Activated CD4-positive, alpha-beta T cell treated with anti-CD3 and anti-CD28 coated beads for 36 hours (primary cell): ENCODE data around the gene RBCK1. TPM values are rescaled to one million over a fixed set of nuclear protein-coding genes. Genes with fewer than 3 reads are reported as not detected.

Source experiments
- ATAC-seq: fragments of 200-7000 bp; cut with Tn5 transposase; one replicate; pipeline ENCODE4 v1.10.0; 2021; ENCODE audit warnings: mild to moderate bottlenecking, moderate library complexity
- CTCF ChIA-PET: fragments of 350-600 bp; sonication (Branson Sonifier 250); formaldehyde crosslinking; loops from one replicate; lab custom pipeline; 2021; ENCODE audit warnings: antibody characterized with exemption; lab: Charles Lee
- POLR2A ChIA-PET: fragments of 350-600 bp; sonication (Branson Sonifier 250); formaldehyde crosslinking; loops from one replicate; lab custom pipeline; 2021; ENCODE audit warnings: antibody characterized with exemption, inconsistent platforms; lab: Charles Lee
- DNase-seq: peaks from one replicate; pipeline ENCODE4 v3.0.0-alpha.2; 2020
- H3K27ac Mint-ChIP-seq: one replicate; pipeline ENCODE4 v1.8.0; 2021; ENCODE audit warnings: mixed read lengths
- H3K27me3 Mint-ChIP-seq: one replicate; pipeline ENCODE4 v1.8.0; 2021; ENCODE audit warnings: mixed read lengths
- H3K36me3 Mint-ChIP-seq: one replicate; pipeline ENCODE4 v1.8.0; 2021; ENCODE audit warnings: low read depth, mixed read lengths
- H3K4me1 Mint-ChIP-seq: one replicate; pipeline ENCODE4 v1.8.0; 2021; ENCODE audit warnings: mixed read lengths
- H3K4me3 Mint-ChIP-seq: one replicate; pipeline ENCODE4 v1.8.0; 2021; ENCODE audit warnings: mild to moderate bottlenecking, moderate library complexity, mixed read lengths
- H3K9me3 Mint-ChIP-seq: one replicate; pipeline ENCODE4 v1.8.0; 2021; ENCODE audit warnings: low read depth, mixed read lengths
- intact Hi-C, 2 experiments: fragments of 100-400 bp; cut with DNase I in 1 of 2; cut with micrococcal nuclease in 1 of 2; formaldehyde crosslinking; loops; one replicate each; pipeline versions ENCODE4 v1.14.2 to v1.15.1; 2022 to 2024; cut with DNase I, micrococcal nuclease
- total RNA-seq, 2 experiments: library from RNA; stranded (reverse); gene quantifications; one replicate each; pipeline ENCODE4 v1.2.3, GENCODE V29; 2021

The RBCK1 gene
- total RNA-seq, 2 experiments from 2014 or later: 130 to 149 TPM

DNA sequence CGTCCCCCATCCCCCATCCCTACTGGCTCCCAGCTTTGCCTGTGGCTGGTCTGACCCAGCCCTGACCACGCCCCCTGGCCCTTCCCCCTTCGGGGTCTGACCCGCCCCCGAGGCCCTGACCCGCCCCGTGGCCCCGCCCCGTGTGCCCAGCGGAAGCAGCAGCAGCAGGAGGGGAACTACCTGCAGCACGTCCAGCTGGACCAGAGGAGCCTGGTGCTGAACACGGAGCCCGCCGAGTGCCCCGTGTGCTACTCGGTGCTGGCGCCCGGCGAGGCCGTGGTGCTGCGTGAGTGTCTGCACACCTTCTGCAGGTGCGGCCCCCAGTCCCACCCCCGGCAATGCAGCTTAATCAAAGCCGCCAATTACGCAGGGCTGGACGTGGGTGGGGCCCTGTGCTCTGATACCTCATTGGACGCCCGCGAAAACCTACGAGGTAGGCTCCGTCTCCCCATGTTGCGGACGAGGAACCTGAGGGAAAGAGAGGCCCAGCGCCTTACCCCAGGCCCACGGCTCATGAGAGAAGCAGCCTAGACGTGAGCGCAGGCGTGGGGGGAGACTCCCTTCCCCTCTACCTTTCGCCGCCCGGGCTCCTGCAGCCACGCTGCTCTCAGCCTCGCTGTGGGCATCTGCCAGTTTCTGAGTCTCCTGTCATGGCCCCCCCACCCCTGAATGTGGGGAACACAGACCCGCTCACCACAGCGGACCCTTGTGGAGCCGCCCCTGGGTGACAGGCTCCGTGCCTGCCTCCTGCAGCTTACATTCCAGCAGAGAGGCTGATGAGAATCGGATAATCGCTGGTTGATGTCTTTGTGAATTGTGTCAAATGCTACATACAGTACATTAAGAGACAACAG, 12.8 kb downstream of the RBCK1 start:
- peaks cover 57% of the 10 kb centered on the region for H3K36me3 Mint-ChIP-seq
- intact Hi-C loops: no loop called here

DNA sequence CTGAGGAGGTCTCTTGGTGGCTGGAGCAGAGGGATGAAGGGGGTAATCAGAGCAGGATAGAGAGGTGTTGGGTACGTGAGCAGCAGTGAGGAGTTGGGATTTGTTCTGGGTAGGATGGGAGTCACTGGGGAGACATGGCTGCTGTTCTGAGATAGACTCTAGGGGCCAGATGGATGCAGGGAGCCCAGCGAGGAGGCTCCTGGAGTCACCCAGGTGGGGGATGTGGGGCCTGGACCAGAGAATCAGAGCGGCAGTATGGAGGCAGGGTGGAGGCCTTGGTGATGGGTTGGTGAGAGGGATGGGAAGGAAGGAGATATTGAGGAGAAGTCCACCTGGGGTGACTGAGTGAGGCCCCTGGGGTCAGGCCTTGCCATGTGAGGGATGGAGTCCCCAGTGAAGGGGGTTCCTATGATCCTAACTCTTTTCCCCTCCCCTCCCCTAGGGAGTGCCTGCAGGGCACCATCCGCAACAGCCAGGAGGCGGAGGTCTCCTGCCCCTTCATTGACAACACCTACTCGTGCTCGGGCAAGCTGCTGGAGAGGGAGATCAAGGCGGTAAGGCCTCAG, 13.7 kb downstream of the RBCK1 start:
- POLR2A ChIA-PET: no interaction called here
- H3K9me3 Mint-ChIP-seq: no peaks in the 10 kb centered on the region
- CTCF ChIA-PET: interaction anchor here (1.2 to 1.5 kb wide), 3 partner anchors 10 to 50 kb away, joined by 3 to 4 read pairs (median 3); no protein-coding TSS in a partner anchor
- H3K4me3 Mint-ChIP-seq: no peak overlapping the region
- H3K27ac Mint-ChIP-seq: peak overlapping the region; percentile 26
- no peaks in the 10 kb centered on the region for H3K27me3 Mint-ChIP-seq
- peaks cover 10% of the 10 kb centered on the region for H3K4me1 Mint-ChIP-seq
- intact Hi-C loops: no loop called here
- H3K36me3 Mint-ChIP-seq: peaks cover 60% of the 10 kb centered on the region
- ATAC-seq: no peak
- DNase-seq: peak; percentile 3

More for the DNA sequence above, 12.8 kb downstream of the RBCK1 start:
- peak; percentile 11 for ATAC-seq
- H3K4me3 Mint-ChIP-seq: no peak overlapping the region
- no peaks in the 10 kb centered on the region for H3K9me3 Mint-ChIP-seq
- ChIA-PET CTCF (no interaction called here), POLR2A (no interaction called here)
- no peaks in the 10 kb centered on the region for H3K27me3 Mint-ChIP-seq
- DNase-seq: peak; percentile 54
- H3K4me1 Mint-ChIP-seq: peaks cover 10% of the 10 kb centered on the region
- H3K27ac Mint-ChIP-seq: no peak overlapping the region

DNA sequence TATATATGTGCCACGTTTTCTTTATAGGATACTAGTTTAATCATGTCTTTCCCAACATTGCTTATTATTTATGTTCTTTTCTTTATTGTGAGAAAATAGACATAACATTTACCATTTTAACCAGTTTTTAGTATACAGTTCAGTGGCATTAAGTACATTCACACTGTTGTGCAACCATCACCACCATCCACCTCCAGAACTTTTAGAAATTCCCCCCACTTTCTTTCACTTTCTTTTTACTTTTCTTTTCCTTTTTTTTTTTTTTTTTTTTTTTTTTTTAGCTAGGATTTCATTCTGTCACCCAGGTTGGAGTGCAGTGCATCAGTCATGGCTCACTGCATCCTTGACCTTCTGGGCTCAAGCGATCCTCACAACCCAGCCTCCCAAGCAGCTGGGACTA, 18.5 kb downstream of the RBCK1 start:
- no peaks in the 10 kb centered on the region for H3K27me3 Mint-ChIP-seq
- H3K36me3 Mint-ChIP-seq: peaks cover 60% of the 10 kb centered on the region
- H3K9me3 Mint-ChIP-seq: no peaks in the 10 kb centered on the region
- POLR2A ChIA-PET: no interaction called here
- DNase-seq (no peak), ATAC-seq (no peak)
- CTCF ChIA-PET: interaction anchor here (0.6 to 1.3 kb wide), 3 partner anchors 12 to 717 kb away, joined by 3 read pairs; no protein-coding TSS in a partner anchor
- intact Hi-C loops: no loop called here
- peaks cover 24% of the 10 kb centered on the region for H3K4me1 Mint-ChIP-seq
- H3K27ac Mint-ChIP-seq: peak overlapping the region; percentile 24
- H3K4me3 Mint-ChIP-seq: no peak overlapping the region

GRCh38 chr20:427401-427800, 19.3 kb downstream of the RBCK1 start:
- no peaks in the 10 kb centered on the region for H3K27me3 Mint-ChIP-seq
- ChIA-PET CTCF (interaction anchor here (0.6 to 1.3 kb wide), 2 partner anchors 13 to 20 kb away, joined by 3 read pairs; no protein-coding TSS in a partner anchor), POLR2A (interaction anchor here (0.6 kb wide), 1 partner anchor 17 kb away, joined by 4 read pairs; no protein-coding TSS in a partner anchor)
- peaks cover 55% of the 10 kb centered on the region for H3K36me3 Mint-ChIP-seq
- H3K4me3 Mint-ChIP-seq: no peak overlapping the region
- ATAC-seq (no peak), DNase-seq (no peak)
- H3K27ac Mint-ChIP-seq: no peak overlapping the region
- H3K4me1 Mint-ChIP-seq: peaks cover 31% of the 10 kb centered on the region
- intact Hi-C loops: no loop called here
- H3K9me3 Mint-ChIP-seq: no peaks in the 10 kb centered on the region

DNA sequence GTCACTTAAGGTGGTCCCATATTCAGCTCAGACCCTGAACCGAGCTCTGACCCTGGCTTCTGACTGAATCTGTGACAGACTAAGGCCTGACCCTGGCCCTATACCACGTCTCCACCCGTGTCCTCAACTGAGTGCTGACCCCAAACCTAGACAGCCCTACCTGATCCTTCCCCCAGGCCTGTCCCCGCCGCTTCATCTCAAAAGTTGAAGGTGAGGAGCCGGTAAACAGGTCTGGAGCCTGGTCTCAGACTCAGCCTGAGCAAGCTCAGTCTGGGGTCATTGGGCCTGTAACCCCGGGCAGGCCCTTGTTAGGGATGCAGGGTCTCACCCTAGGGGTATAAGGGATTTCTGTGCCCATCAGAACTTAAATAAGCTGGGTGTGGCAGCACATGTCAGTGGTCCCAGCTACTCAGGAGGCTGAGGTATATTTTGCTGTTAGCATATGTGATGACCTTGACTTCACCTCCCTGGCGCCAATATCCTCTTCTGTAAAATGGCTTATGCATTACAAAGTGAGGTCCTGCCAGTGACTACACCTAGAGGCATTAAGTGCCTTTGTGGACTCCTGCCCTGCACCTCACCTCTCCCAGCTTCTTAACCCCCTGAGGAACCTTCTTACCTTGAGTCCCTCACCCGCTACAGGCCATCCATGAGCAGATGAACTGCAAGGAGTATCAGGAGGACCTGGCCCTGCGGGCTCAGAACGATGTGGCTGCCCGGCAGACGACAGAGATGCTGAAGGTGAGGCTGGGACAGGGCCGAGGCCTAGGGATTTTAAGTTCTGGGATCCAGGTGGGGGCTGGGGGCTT, 20.0 kb downstream of the RBCK1 start:
- DNase-seq (no peak), ATAC-seq (no peak)
- Mint-ChIP-seq H3K27me3 (no peaks in the 10 kb centered on the region), H3K9me3 (no peaks in the 10 kb centered on the region), H3K27ac (no peak overlapping the region), H3K4me1 (peaks cover 38% of the 10 kb centered on the region), H3K36me3 (peaks cover 56% of the 10 kb centered on the region), H3K4me3 (no peak overlapping the region)
- intact Hi-C loops: no loop called here
- POLR2A ChIA-PET: interaction anchor here (0.6 kb wide), 1 partner anchor 18 kb away, joined by 4 read pairs; no protein-coding TSS in a partner anchor
- CTCF ChIA-PET: interaction anchor here (0.8 to 1.3 kb wide), 2 partner anchors 21 to 24 kb away, joined by 3 read pairs; no protein-coding TSS in a partner anchor

DNA sequence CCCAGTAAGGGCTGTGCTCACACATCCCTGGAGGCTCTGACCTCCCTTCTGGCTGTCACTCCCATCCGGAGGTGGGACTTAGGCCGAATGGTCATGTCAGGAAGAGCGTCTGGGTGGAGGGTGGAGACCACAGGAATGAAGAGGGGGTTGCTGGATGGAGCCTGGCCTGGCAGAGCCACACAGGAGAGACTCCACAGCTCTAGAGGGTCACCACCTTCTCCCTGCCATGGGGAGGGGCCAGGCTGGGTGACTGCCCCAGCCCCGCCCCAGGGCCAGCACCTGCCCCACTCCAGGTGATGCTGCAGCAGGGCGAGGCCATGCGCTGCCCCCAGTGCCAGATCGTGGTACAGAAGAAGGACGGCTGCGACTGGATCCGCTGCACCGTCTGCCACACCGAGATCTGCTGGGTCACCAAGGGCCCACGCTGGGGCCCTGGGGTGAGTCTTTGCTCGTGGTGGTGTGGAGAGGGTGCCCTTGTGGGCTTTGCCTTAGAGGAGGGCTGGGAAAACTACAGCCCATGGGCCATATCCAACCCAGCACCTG, 20.6 kb downstream of the RBCK1 start:
- Mint-ChIP-seq H3K4me3 (no peak overlapping the region), H3K36me3 (peaks cover 59% of the 10 kb centered on the region), H3K27me3 (no peaks in the 10 kb centered on the region), H3K27ac (no peak overlapping the region), H3K4me1 (peaks cover 45% of the 10 kb centered on the region), H3K9me3 (no peaks in the 10 kb centered on the region)
- ATAC-seq (no peak), DNase-seq (no peak)
- intact Hi-C loops: no loop called here
- ChIA-PET CTCF (no interaction called here), POLR2A (no interaction called here)

GRCh38 chr20:430091-430999, 22.2 kb downstream of the RBCK1 start:
- intact Hi-C loops: no loop called here
- Mint-ChIP-seq H3K27me3 (no peaks in the 10 kb centered on the region), H3K9me3 (no peaks in the 10 kb centered on the region), H3K36me3 (peaks cover 59% of the 10 kb centered on the region), H3K4me1 (peaks cover 61% of the 10 kb centered on the region), H3K4me3 (no peak overlapping the region), H3K27ac (no peak overlapping the region)
- POLR2A ChIA-PET: no interaction called here
- no peak for ATAC-seq
- DNase-seq: no peak
- CTCF ChIA-PET: interaction anchor here (1.0 to 1.3 kb wide), 2 partner anchors 58 to 76 kb away, joined by 3 read pairs; no protein-coding TSS in a partner anchor

- DNase-seq (peak; percentile 74), ATAC-seq (peak; percentile 22)
- Mint-ChIP-seq H3K27ac (peak overlapping the region; percentile 81), H3K36me3 (peaks cover 62% of the 10 kb centered on the region), H3K27me3 (no peaks in the 10 kb centered on the region), H3K4me3 (no peak overlapping the region), H3K9me3 (no peaks in the 10 kb centered on the region), H3K4me1 (peaks cover 62% of the 10 kb centered on the region)
- ChIA-PET POLR2A (interaction anchor here (0.6 kb wide), 1 partner anchor 36 kb away, joined by 4 read pairs; no protein-coding TSS in a partner anchor), CTCF (interaction anchor here (0.5 to 1.3 kb wide), 10 partner anchors 9 to 214 kb away, joined by 3 to 6 read pairs (median 3); no protein-coding TSS in a partner anchor)
- intact Hi-C loops: no loop called here
Observed at GRCh38 chr20:431012-431904, 23.2 kb downstream of the RBCK1 start.

DNA sequence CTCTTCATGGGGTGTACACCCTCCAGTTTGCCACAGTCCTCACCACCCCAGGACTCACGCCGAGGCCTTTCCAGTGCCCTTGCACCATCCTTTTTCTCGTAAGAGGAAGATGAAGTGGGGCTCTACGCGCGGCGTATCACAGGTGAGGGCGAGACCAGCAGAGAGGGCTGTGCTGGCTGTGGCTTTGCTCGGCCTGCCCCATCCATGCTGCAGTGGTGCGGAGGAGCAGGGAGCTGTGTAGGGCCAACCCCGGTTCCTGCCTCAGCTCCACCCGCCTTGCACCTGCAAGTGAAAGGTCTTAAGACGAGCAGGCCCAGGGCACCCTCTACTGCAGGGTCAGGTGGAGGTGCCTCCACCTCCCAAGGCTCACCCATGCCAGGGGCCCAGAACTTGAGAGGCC, 24.1 kb downstream of the RBCK1 start:
- Mint-ChIP-seq H3K36me3 (peaks cover 63% of the 10 kb centered on the region), H3K4me1 (peaks cover 58% of the 10 kb centered on the region), H3K4me3 (no peak overlapping the region), H3K27me3 (no peaks in the 10 kb centered on the region), H3K27ac (peak overlapping the region; percentile 94), H3K9me3 (no peaks in the 10 kb centered on the region)
- ATAC-seq (no peak), DNase-seq (no peak)
- CTCF ChIA-PET: interaction anchor here (0.7 to 1.2 kb wide), 5 partner anchors 10 to 79 kb away, joined by 3 to 4 read pairs (median 4); no protein-coding TSS in a partner anchor
- intact Hi-C loops: loop anchor here in 1 of 2 experiments (2.0 kb wide), 1 partner anchor 47 kb away; no protein-coding TSS in a partner anchor
- POLR2A ChIA-PET: no interaction called here
